ENCODE measurements around the gene CDC73. TPM values are rescaled to one million over a fixed set of nuclear protein-coding genes. Genes with fewer than 3 reads are reported as not detected.

Gene CDC73
- total and polyA plus RNA-seq, 9 of the 15 experiments (the other 6 are each of a cell fraction or from before 2014, with no cell fraction given), result 19.0 to 61.7 (median 30.1) TPM

DNA sequence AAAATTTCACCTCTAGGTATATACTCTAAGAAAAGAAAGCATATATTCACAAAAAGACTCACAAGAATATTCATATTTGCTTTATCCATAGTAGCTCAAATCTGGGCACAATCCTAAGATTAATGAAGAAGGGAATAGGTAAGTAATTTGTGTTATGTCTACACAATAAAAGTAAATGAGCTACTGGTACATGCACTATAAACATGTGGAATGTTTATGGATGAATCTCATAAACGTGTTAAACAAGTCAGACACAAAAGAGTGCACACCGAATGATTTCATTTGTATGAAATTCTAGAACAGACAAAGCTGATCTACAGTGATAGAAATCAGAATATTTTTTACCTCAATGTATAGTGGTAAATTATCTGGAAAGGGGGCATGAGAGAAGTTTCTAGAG lies 179.9 kb downstream of the CDC73 start:
- intact Hi-C loops (cut with micrococcal nuclease) (no loop called here), in situ Hi-C loops (cut with MboI) (no loop called here)
- H3K9ac ChIP-seq (ENCODE audit: insufficient read depth in 1 of 2, low read depth in 2 of 2, low read length in 2 of 2), result no peak overlapping the region
- DNase-seq (ENCODE audit: extremely low read depth in 1 of 4, low spot score in 3 of 4) (no peak), ATAC-seq (no peak), FAIRE-seq (no peak)
- no peaks in the 10 kb centered on the region for H3K4me1 ChIP-seq (replicated peaks in 1 of 2; ENCODE audit: control insufficient read depth in 2 of 2, insufficient read depth in 2 of 2, low read length in 2 of 2)
- H3K9me3 ChIP-seq (replicated peaks; ENCODE audit: control insufficient read depth, insufficient read depth, low read depth, low read length), result no peaks in the 10 kb centered on the region
- no peak overlapping the region for H3K27ac ChIP-seq (ENCODE audit: extremely low read depth, low read depth, low read length)
- H3K27me3 ChIP-seq (ENCODE audit: control insufficient read depth in 2 of 2, insufficient read depth in 2 of 2, low read length in 2 of 2), result no peaks in the 10 kb centered on the region
- H3K36me3 ChIP-seq (ENCODE audit: control insufficient read depth, insufficient read depth, low read length), result no peaks in the 10 kb centered on the region
- H3K9me1 ChIP-seq (ENCODE audit: control insufficient read depth, insufficient read depth, low read length), result no peaks in the 10 kb centered on the region
- H3K79me2 ChIP-seq (ENCODE audit: control insufficient read depth, insufficient read depth, low read length), result no peaks in the 10 kb centered on the region
- TF ChIP-seq TRIM24 (IDR thresholded peaks at IDR 0.05) (no peak), KDM4B (IDR thresholded peaks at IDR 0.05; ENCODE audit: borderline replicate concordance in 2 of 2, low read depth in 1 of 2) (no peak), ZNF830 (CRISPR knock-in tag; IDR thresholded peaks at IDR 0.05) (no peak), HNRNPUL1 (IDR thresholded peaks at IDR 0.05; ENCODE audit: low read length) (no peak), SRSF9 (IDR thresholded peaks at IDR 0.05; ENCODE audit: borderline replicate concordance, low read depth, low read length) (no peak), DLX4 (CRISPR knock-in tag; IDR thresholded peaks at IDR 0.05) (no peak), ZNF239 (CRISPR knock-in tag; IDR thresholded peaks at IDR 0.05) (no peak), THAP7 (CRISPR knock-in tag; IDR thresholded peaks at IDR 0.05) (no peak), ZNF586 (CRISPR knock-in tag; conservative IDR thresholded peaks at IDR 0.05) (no peak), SOX6 (IDR thresholded peaks at IDR 0.05) (no peak), PRDM10 (IDR thresholded peaks at IDR 0.05; ENCODE audit: partially characterized antibody) (no peak), ELF2 (CRISPR knock-in tag; IDR thresholded peaks at IDR 0.05) (no peak), FOXJ2 (tag; IDR thresholded peaks at IDR 0.05) (no peak), NR1H2 (CRISPR knock-in tag; IDR thresholded peaks at IDR 0.05) (no peak)
- TF ChIP-seq, protein P1, sequence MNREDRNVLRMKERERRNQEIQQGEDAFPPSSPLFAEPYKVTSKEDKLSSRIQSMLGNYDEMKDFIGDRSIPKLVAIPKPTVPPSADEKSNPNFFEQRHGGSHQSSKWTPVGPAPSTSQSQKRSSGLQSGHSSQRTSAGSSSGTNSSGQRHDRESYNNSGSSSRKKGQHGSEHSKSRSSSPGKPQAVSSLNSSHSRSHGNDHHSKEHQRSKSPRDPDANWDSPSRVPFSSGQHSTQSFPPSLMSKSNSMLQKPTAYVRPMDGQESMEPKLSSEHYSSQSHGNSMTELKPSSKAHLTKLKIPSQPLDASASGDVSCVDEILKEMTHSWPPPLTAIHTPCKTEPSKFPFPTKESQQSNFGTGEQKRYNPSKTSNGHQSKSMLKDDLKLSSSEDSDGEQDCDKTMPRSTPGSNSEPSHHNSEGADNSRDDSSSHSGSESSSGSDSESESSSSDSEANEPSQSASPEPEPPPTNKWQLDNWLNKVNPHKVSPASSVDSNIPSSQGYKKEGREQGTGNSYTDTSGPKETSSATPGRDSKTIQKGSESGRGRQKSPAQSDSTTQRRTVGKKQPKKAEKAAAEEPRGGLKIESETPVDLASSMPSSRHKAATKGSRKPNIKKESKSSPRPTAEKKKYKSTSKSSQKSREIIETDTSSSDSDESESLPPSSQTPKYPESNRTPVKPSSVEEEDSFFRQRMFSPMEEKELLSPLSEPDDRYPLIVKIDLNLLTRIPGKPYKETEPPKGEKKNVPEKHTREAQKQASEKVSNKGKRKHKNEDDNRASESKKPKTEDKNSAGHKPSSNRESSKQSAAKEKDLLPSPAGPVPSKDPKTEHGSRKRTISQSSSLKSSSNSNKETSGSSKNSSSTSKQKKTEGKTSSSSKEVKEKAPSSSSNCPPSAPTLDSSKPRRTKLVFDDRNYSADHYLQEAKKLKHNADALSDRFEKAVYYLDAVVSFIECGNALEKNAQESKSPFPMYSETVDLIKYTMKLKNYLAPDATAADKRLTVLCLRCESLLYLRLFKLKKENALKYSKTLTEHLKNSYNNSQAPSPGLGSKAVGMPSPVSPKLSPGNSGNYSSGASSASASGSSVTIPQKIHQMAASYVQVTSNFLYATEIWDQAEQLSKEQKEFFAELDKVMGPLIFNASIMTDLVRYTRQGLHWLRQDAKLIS (CRISPR knock-in tag; IDR thresholded peaks at IDR 0.05), result no peak
- no peak overlapping the region for H2AFZ ChIP-seq (ENCODE audit: low read depth, low read length)
- no peak overlapping the region for H3K4me2 ChIP-seq (ENCODE audit: insufficient read depth, low read length)
- WGBS (ENCODE audit: insufficient coverage, low coverage, missing lambda C conversion rate), result 2% methylated on average over 2 of the region's 2 CpGs
- no TSS peak for BruUV-seq (replicated peaks)
- H3K4me3 ChIP-seq, result no peak overlapping the region
- no peaks in the 10 kb centered on the region for H4K20me1 ChIP-seq (replicated peaks; ENCODE audit: control insufficient read depth, insufficient read depth, low read length)
- ChIA-PET CTCF (ENCODE audit: low intra/inter-chr PET ratio) (no interaction called here), POLR2A (no interaction called here)
